ENCODE measurements around the gene ZNF514. TPM values are rescaled to one million over a fixed set of nuclear protein-coding genes. Genes with fewer than 3 reads are reported as not detected.
A peak's percentile ranks its signal among the peaks of the same experiment; 100 is the strongest.
"Not testable (repeated sequence)": the region's sequence is repeated elsewhere in the genome, so short reads cannot be mapped to it uniquely, and the experiment has no call there.

The ZNF514 gene
- 2.7 and 5.4 TPM in 2 replicates for total RNA-seq (2014; rRNA removed; shearing (Covaris generic))

GRCh38 chr2:95159690-95160449 lies at the start of gene ZNF514:
Gene ZNF514, minus strand, starts transcription at chr2:95159848. Its CDS starts 6,595 bp downstream, at chr2:95153253.
- DNase-seq (ENCODE audit: low spot score), result peak; percentile 23

GRCh38 chr2:95208106-95208505 lies 48.5 kb upstream of the ZNF514 start:
- DNase-seq (ENCODE audit: low spot score), result no peak

GRCh38 chr2:95207111-95207961 lies 47.7 kb upstream of the ZNF514 start, which contains the start of gene ZNF892:
Gene ZNF892, plus strand, starts transcription at chr2:95207521. Its CDS starts 295 bp downstream, at chr2:95207816.
- DNase-seq (ENCODE audit: low spot score), result peak; percentile 83

GRCh38 chr2:95206096-95206495 lies 46.4 kb upstream of the ZNF514 start:
- no peak for DNase-seq (ENCODE audit: low spot score)

- no peak for DNase-seq (ENCODE audit: low spot score)
Observed at GRCh38 chr2:95204396-95204795, 44.7 kb upstream of the ZNF514 start.

GRCh38 chr2:95203911-95204310 lies 44.3 kb upstream of the ZNF514 start:
- no peak for DNase-seq (ENCODE audit: low spot score)

GRCh38 chr2:95192956-95193355 lies 33.3 kb upstream of the ZNF514 start:
- not testable (repeated sequence) for DNase-seq (ENCODE audit: low spot score)

GRCh38 chr2:95185973-95186372 lies 26.3 kb upstream of the ZNF514 start:
- no peak for DNase-seq (ENCODE audit: low spot score)

GRCh38 chr2:95185197-95185596 lies 25.5 kb upstream of the ZNF514 start:
- DNase-seq (ENCODE audit: low spot score), result no peak

- no peak for DNase-seq (ENCODE audit: low spot score)
Observed at GRCh38 chr2:95181774-95182173, 22.1 kb upstream of the ZNF514 start.

- DNase-seq (ENCODE audit: low spot score), result no peak
Observed at GRCh38 chr2:95179451-95179850, 19.8 kb upstream of the ZNF514 start.

- no peak for DNase-seq (ENCODE audit: low spot score)
Observed at GRCh38 chr2:95174031-95174542, 14.4 kb upstream of the ZNF514 start.

GRCh38 chr2:95171902-95172301 lies 12.3 kb upstream of the ZNF514 start:
- DNase-seq (ENCODE audit: low spot score), result no peak

GRCh38 chr2:95166065-95166763 lies 6.6 kb upstream of the ZNF514 start:
- no peak for DNase-seq (ENCODE audit: low spot score)

GRCh38 chr2:95165371-95166064 lies 5.9 kb upstream of the ZNF514 start, which contains the start of gene ZNF2:
Gene ZNF2, plus strand, starts transcription at chr2:95165809. Its CDS starts 10,418 bp downstream, at chr2:95176227.
- DNase-seq (ENCODE audit: low spot score), result peak; percentile 96

GRCh38 chr2:95165030-95165370 lies 5.4 kb upstream of the ZNF514 start:
- DNase-seq (ENCODE audit: low spot score), result no peak

GRCh38 chr2:95158891-95159619 lies 593 bp downstream of the ZNF514 start:
- DNase-seq (ENCODE audit: low spot score), result no peak

GRCh38 chr2:95158441-95158840 lies 1.2 kb downstream of the ZNF514 start:
- DNase-seq (ENCODE audit: low spot score), result no peak

GRCh38 chr2:95149397-95149984 lies 10.2 kb downstream of the ZNF514 start:
- DNase-seq (ENCODE audit: low spot score), result no peak

- no peak for DNase-seq (ENCODE audit: low spot score)
Observed at GRCh38 chr2:95143838-95144237, 15.8 kb downstream of the ZNF514 start.

All from H4 (cell line).